ENCODE results near the gene BCR. TPM values are rescaled to one million over a fixed set of nuclear protein-coding genes. Genes with fewer than 3 reads are reported as not detected.

BCR gene
- total RNA-seq, 1 donor from 2014 or later, result 58.6 TPM

GRCh38 chr22:23216461-23217170, 36.3 kb downstream of the BCR start:
- no peak for DNase-seq (ENCODE audit: low spot score)

GRCh38 chr22:23217171-23218052, 37.1 kb downstream of the BCR start:
- no peak for DNase-seq (ENCODE audit: low spot score)

GRCh38 chr22:23218053-23218866, 38.0 kb downstream of the BCR start:
- DNase-seq (ENCODE audit: low spot score), result no peak

GRCh38 chr22:23218867-23219251, 38.5 kb downstream of the BCR start:
- peak; percentile 36 for DNase-seq (ENCODE audit: low spot score)

- DNase-seq (ENCODE audit: low spot score), result no peak
These were observed 39.0 kb downstream of the BCR start for GRCh38 chr22:23219317-23219716.

- DNase-seq (ENCODE audit: low spot score), result peak; percentile 38
These were observed 39.6 kb downstream of the BCR start for GRCh38 chr22:23219822-23220484.

- no peak for DNase-seq (ENCODE audit: low spot score)
These were observed 40.4 kb downstream of the BCR start for GRCh38 chr22:23220485-23221350.

- DNase-seq (ENCODE audit: low spot score), result no peak
These were observed 41.1 kb downstream of the BCR start for GRCh38 chr22:23221351-23221804.

GRCh38 chr22:23222033-23222792, 41.9 kb downstream of the BCR start:
- DNase-seq (ENCODE audit: low spot score), result no peak

GRCh38 chr22:23222793-23223568, 42.7 kb downstream of the BCR start:
- no peak for DNase-seq (ENCODE audit: low spot score)

- no peak for DNase-seq (ENCODE audit: low spot score)
These were observed 43.4 kb downstream of the BCR start for GRCh38 chr22:23223569-23224317.

GRCh38 chr22:23224846-23225245, 44.5 kb downstream of the BCR start:
- DNase-seq (ENCODE audit: low spot score), result no peak

- DNase-seq (ENCODE audit: low spot score), result no peak
These were observed 45.0 kb downstream of the BCR start for GRCh38 chr22:23225337-23225723.

- no peak for DNase-seq (ENCODE audit: low spot score)
These were observed 45.6 kb downstream of the BCR start for GRCh38 chr22:23225724-23226496.

GRCh38 chr22:23226497-23226850, 46.2 kb downstream of the BCR start:
- no peak for DNase-seq (ENCODE audit: low spot score)

- no peak for DNase-seq (ENCODE audit: low spot score)
These were observed 47.1 kb downstream of the BCR start for GRCh38 chr22:23227380-23227779.

- DNase-seq (ENCODE audit: low spot score), result no peak
These were observed 48.2 kb downstream of the BCR start for GRCh38 chr22:23228503-23228902.

- DNase-seq (ENCODE audit: low spot score), result no peak
These were observed 49.3 kb downstream of the BCR start for GRCh38 chr22:23229646-23230045.
